CD1c-positive myeloid dendritic cell (primary cell): Measurements from ENCODE around the gene TSSC4.

ENCODE experiments used
- DNase-seq: peaks from one replicate; pipeline ENCODE4 v3.0.0-alpha.2; 2016; ENCODE audit errors: extremely low spot score

The TSSC4 gene

GRCh38 chr11:2447951-2448650, 47.6 kb downstream of the TSSC4 start:
- DNase-seq: no peak

- no peak for DNase-seq
Measured at GRCh38 chr11:2448661-2449547, 48.4 kb downstream of the TSSC4 start.

GRCh38 chr11:2449548-2450320, 49.2 kb downstream of the TSSC4 start:
- no peak for DNase-seq

- no peak for DNase-seq
Measured at GRCh38 chr11:2450321-2451041, 49.9 kb downstream of the TSSC4 start.

- no peak for DNase-seq
Measured at GRCh38 chr11:2451336-2451735, 50.8 kb downstream of the TSSC4 start.

GRCh38 chr11:2451916-2452315, 51.4 kb downstream of the TSSC4 start:
- DNase-seq: no peak

- DNase-seq: no peak
Measured at GRCh38 chr11:2452321-2453012, 51.9 kb downstream of the TSSC4 start.

- DNase-seq: no peak
Measured at GRCh38 chr11:2453436-2453835, 52.9 kb downstream of the TSSC4 start.
